GM06990 (cell line): Measurements from ENCODE around the gene KIF26B.

Experiments used
- DNase-seq: peaks from one replicate; pipeline ENCODE4 v3.0.0-alpha.2; 2011; ENCODE audit not compliant: insufficient read length; ENCODE audit errors: extremely low read depth
- H3K27me3 ChIP-seq: replicated peaks from 2 replicates; pipeline ENCODE4 v1.6.0; 2011; ENCODE audit warnings: low read length; ENCODE audit not compliant: control insufficient read depth, insufficient read depth
- H3K36me3 ChIP-seq: 2 replicates; pipeline ENCODE4 v1.5.1; 2011; ENCODE audit warnings: low read length; ENCODE audit not compliant: control insufficient read depth, insufficient read depth
- H3K4me3 ChIP-seq: replicated peaks from 2 replicates; pipeline ENCODE4 v1.5.1; 2011; ENCODE audit warnings: low read depth, mild to moderate bottlenecking, control low read depth, low read length
- CTCF ChIP-seq: IDR thresholded peaks from 2 replicates; pipeline ENCODE4 v1.5.1; 2011; ENCODE audit warnings: low read length, control low read depth, mild to moderate bottlenecking, inconsistent platforms; ENCODE audit not compliant: insufficient read depth, poor library complexity, severe bottlenecking

The KIF26B gene

GRCh38 chr1:245684166-245684565 is 529.4 kb downstream of the KIF26B start:
- DNase-seq: no peak
- Histone ChIP-seq H3K36me3 (peaks cover 7% of the 10 kb centered on the region), H3K27me3 (no peaks in the 10 kb centered on the region), H3K4me3 (no peak overlapping the region)
- no peak for TF ChIP-seq CTCF

- no peak for TF ChIP-seq CTCF
- DNase-seq: no peak
- Histone ChIP-seq H3K36me3 (peaks cover 7% of the 10 kb centered on the region), H3K27me3 (no peaks in the 10 kb centered on the region), H3K4me3 (no peak overlapping the region)
Observed at GRCh38 chr1:245684571-245684970, 529.8 kb downstream of the KIF26B start.

DNA sequence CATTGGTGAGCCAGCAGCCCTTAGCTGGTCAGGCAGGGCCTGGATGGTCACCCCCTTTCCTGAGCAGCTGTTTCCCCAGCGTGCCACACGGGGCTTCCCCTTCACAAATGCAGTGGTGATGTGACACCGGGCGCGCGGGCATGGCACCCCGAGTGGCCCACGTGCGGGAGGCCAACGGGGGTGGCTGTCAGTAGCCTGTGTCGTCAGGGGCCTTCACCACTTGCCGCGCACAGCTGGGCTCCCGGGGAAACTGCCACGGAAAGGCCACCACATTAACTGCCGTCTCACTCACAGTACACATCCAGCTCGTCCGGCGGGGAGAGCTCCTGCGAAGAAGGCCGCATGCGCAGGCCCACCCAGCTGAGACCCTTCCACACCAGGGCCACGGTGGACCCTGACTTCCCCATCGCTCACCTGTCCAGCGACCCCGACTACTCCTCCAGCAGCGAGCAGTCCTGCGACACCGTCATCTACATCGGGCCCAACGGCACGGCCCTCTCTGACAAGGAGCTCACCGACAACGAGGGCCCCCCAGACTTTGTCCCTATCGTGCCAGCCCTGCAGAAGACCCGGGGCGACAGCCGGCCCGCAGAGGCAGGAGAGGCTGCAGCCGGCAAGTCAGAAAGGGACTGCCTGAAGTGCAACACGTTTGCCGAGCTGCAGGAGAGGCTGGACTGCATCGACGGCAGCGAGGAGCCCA is 530.5 kb downstream of the KIF26B start:
- no peak for DNase-seq
- Histone ChIP-seq H3K27me3 (no peaks in the 10 kb centered on the region), H3K36me3 (peaks cover 7% of the 10 kb centered on the region), H3K4me3 (no peak overlapping the region)
- no peak for TF ChIP-seq CTCF

- TF ChIP-seq CTCF: no peak
- Histone ChIP-seq H3K4me3 (no peak overlapping the region), H3K27me3 (no peaks in the 10 kb centered on the region), H3K36me3 (peaks cover 7% of the 10 kb centered on the region)
- no peak for DNase-seq
Observed at GRCh38 chr1:245686006-245686405, 531.2 kb downstream of the KIF26B start.

- Histone ChIP-seq H3K4me3 (no peak overlapping the region), H3K36me3 (peaks cover 7% of the 10 kb centered on the region), H3K27me3 (no peaks in the 10 kb centered on the region)
- no peak for DNase-seq
- TF ChIP-seq CTCF: no peak
Observed at GRCh38 chr1:245686446-245687030, 531.8 kb downstream of the KIF26B start.
